HG03469 (cell line): ENCODE data around the gene EFCAB8.
"Not testable (repeated sequence)": the region's sequence is repeated elsewhere in the genome, so short reads cannot be mapped to it uniquely, and the experiment has no call there.

Source experiments
- ATAC-seq: cut with Tn5 transposase; IDR thresholded peaks from one replicate; pipeline ENCODE4 v1.9.1; 2021; ENCODE audit warnings: mild to moderate bottlenecking, moderate library complexity, moderate number of reproducible peaks; ENCODE audit not compliant: unreplicated experiment

The EFCAB8 gene

DNA sequence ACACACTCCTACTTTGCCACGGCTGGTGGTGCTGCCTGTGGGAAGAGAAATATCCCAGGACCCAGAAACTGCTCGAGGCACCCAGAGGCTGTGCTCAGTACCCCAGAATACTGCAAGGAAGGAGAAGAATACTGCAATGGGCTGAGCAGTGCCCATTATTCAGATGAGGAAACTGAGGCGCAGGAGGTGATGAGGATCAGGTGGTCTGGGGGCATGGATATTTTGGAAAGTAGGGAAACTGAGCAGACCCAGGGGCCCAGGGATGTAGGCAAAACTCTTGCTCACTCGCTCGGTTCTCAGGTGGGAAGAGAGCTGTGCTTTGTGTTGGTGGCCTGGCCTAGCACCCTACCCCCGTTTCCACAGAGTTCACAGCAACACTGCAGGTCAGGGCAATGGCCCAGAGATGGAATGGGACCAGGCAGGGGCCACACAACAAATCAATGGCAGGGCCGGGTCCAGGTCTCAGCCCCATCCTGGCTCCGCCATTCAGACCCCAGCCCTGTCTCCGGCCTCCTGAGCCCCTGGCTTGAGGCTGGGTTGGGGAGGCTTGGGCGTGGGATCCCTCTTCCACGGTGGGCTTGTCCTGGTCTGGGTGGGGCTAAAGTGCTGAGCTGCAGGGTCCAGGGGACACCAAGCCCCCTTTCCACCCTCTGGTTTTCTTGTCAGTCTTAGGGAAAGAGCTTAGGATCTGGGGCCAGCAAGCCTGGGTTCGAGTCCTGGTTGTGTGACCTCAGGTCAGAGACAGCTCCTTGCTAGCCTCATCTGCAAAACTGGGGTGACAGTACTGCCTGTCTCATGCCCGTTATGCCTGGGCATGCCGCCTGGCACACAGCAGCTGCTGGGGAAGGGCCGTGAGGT, 111.6 kb downstream of the EFCAB8 start:
- ATAC-seq = no peak

GRCh38 chr20:32970973-32971300, 112.2 kb downstream of the EFCAB8 start:
- no peak for ATAC-seq

- ATAC-seq = peak; percentile 18
These were observed 113.0 kb downstream of the EFCAB8 start for GRCh38 chr20:32971703-32972161.

- ATAC-seq = peak; percentile 59
These were observed 113.7 kb downstream of the EFCAB8 start for GRCh38 chr20:32972181-32973076.

GRCh38 chr20:32973077-32973717, 114.5 kb downstream of the EFCAB8 start:
- no peak for ATAC-seq

DNA sequence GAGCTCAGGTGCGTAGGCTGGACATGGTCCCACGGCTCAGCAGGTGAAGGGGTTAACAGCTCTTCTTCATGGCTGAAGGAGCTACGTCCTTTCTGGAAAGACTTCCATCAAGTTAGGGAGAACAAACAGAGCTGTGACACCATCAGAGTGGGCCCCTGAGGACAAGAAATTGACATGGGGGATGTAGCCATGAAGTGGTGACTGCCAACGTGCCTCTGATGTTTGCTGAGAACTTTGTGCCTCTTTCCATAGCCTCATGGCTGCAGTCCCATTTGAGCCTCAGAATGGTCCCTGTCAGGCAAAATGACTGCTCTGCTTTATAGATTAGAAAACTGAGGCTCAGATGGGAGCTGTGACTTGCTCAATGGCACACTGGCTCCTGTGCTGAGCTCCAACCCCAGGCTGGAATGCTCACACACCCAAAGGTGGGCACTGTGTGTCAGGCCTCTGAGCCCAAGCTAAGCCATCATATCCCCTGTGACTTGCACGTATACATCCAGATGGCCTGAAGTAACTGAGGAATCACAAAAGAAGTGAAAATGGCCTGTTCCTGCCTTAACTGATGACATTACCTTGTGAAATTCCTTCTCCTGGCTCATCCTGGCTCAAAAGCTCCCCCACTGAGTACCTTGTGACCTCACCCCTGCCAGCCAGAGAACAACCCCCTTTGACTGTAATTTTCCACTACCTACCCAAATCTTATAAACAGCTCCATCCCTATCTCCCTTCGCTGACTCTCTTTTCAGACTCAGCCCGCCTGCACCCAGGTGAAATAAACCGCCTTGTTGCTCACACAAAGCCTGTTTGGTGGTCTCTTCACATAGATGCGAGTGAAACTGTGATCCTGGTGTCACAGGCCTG, 115.7 kb downstream of the EFCAB8 start:
- ATAC-seq = not testable (repeated sequence)

DNA sequence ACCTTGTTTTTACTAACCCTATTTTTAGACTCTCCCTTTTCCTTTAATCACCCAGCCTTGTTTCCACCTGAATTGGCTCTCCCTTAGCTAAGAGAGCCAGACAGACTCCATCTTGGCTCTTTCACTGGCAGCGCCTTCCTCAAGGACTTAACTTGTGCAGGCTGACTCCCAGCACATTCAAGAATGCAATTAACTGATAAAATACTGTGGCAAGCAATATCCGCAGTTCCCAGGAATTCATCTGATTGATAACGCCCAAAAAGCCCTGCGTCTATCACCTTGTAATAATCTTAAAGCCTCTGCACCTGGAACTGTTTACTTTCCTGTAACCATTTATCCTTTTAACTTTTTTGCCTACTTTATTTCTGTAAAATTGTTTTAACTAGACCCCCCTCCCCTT, 116.4 kb downstream of the EFCAB8 start:
- not testable (repeated sequence) for ATAC-seq

- no peak for ATAC-seq
These were observed 117.3 kb downstream of the EFCAB8 start for GRCh38 chr20:32975698-32976674.

GRCh38 chr20:32976746-32977145, 118.0 kb downstream of the EFCAB8 start:
- no peak for ATAC-seq

GRCh38 chr20:32977281-32978008, 118.7 kb downstream of the EFCAB8 start:
- no peak for ATAC-seq

DNA sequence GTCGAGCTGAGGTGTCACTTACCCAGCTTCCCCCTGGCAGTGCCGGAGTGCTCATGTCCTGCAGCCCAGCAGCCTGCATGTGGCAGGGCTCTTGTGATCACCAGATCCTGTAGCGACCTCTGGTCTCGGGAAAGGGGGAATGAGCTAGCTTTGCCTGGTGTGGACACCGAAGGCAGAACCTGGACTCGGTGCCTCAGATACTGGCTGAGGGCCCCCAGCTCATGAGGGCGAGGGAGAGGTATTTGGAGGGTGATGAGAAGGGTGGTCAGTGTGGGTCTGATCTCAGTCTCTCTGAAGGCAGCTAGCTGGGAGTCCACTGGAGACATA, 119.2 kb downstream of the EFCAB8 start:
- no peak for ATAC-seq

DNA sequence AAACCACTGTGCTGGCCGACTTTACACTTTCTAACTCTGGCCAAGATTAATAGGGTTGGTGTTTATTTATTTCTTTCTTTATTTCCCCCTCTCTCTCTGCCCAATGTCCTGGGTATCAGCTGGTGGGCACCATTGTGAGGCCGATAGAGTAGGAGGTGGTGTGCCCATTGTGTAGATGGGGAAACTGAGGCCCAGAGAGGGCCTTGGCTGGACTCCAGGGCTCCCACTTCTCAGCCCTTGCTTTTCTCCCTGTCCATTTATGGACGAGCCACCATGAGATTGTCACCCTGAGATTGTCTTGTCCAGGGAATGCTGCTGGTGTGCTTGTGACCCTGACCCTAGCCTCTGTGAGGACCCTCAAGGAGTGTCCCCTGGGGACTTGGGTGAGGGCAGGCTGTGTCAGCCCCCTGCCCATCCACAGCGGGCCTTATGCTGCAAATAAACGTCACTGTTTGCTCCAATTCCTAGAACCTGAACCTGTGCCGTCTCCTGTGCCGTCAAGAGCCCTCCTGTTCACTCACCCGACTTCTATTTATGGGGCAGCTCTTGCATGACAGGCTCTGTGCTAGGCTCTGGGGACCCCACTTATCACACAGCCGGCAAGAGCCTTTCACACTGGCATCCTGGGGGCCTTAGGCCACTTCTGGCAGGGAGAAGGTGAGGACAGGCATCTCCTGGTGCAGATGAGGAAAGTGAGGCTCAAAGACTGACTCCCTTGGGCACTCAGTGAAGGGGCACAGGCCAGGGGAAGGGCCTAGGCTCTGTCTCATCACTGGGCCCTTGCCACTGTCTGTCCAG, 120.7 kb downstream of the EFCAB8 start:
- ATAC-seq = no peak

DNA sequence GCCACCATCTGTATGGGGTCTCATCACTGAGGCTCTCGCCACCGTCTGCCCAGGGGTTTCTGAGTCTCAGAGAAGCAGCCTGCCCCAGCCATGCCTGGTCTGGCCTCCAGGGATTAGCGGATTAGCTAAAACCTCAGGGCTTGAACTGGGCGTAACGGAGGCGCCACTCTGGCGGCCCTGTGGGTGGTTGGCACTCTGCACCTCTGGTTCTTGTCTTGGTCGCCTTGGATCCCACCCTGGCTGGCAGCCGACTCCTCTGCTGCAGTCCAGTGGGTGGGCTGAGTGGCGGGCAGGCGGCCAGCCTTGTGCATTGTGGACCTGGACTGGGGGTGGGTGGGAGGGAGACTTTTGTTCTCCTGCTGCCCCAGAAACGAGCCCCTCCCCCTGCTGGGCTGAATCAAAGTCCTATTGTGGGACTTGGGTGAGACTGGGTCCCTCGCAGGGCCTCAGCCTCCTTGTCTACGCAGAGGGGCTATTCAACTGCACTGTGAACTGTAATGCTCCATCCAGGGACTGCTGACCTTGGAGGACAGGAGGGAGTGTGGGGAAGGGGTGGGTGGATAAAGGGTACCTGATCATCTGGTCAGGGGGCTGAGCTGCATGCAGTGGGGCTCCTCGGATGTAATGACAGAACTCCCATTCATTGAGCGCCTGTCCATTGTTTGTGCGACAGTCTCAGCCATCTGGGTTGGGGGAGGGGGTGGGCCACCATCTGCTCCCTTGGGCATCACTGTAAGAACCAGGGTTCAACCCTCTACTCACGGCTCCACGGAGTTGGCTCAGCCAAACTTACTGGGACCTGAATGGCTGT, 121.6 kb downstream of the EFCAB8 start:
- ATAC-seq = no peak

- no peak for ATAC-seq
These were observed 122.3 kb downstream of the EFCAB8 start for GRCh38 chr20:32980990-32981389.

- no peak for ATAC-seq
These were observed 124.1 kb downstream of the EFCAB8 start for GRCh38 chr20:32982617-32983458.

DNA sequence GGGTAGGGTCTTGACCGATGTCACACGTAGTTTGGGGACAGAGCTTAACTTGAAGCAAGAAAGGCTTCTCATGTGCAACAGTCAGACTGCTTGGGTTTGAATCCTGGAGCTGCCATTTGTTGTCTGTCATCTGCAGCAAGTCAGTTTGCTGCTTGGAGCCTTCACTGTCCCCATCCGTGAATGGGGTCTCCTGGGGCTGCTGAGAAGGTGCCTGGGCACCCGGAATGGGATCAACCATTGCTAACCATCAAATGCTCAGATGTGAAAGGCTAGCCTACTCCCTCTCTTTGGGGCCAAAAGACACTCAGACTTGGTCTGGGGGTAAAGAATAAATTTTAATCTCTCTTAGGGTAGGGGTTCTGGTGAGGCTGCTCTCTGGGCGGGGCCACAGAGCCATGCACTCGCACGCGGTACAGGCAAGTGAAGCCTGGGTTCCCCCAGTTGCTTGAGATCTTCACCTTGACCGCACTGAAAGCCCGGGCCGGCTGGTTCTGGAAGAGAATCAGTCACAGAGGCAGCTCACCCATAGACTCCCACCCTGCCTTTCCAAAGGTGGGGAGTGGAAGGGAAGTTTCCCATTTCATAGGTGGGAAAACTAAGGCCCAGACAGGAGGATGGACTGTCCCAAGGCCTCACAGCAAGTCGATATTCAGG, 124.9 kb downstream of the EFCAB8 start:
- ATAC-seq = no peak
